Measurements from ENCODE around the gene MYO7B. TPM values are rescaled to one million over a fixed set of nuclear protein-coding genes. Genes with fewer than 3 reads are reported as not detected.
A peak's percentile ranks its signal among the peaks of the same experiment; 100 is the strongest.

The MYO7B gene
- polyA plus RNA-seq, 1 of the 3 experiments (the other 2 are of a cell fraction): 0.08 TPM

DNA sequence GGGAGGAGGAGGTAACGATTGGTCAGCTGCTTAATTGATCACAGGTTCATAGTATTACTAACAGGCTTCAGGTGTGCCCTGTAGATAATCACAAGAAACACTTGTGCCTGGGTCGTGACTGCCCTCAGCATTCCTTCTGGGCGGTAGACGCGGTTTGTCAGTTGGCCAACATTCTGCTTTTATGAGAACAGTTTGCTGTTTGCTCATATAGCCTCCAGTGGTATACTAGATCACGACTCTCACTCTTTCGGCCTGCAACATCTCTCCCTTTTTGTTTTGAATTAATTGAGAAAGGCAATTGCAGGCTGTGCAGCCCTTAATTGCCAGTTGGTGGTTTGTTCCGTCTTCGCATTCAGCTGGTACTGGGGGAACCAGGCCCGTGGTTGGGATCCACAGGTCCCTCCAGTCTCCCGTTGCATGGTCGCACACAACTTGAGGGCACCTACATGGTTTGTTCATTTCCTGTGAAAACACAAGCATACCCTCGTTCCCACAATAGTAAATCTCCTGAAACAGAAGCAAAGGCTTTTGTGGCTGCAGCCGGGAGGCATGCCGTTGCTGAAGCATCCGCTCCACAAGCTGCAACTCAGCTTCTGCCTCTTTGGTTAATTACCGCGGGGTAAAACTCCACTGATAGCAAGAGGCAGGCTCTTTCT is 80.2 kb downstream of the MYO7B start:
- H3F3A ChIP-seq (replicated peaks; ENCODE audit: insufficient read depth): no peaks in the 10 kb centered on the region
- no peaks in the 10 kb centered on the region for H3K36me3 ChIP-seq (replicated peaks in 1 of 2; ENCODE audit: control insufficient read depth in 1 of 2, insufficient read depth in 2 of 2, low read length in 1 of 2)
- ChIA-PET CTCF (no interaction called here), POLR2A (no interaction called here)
- H3K27me3 ChIP-seq (ENCODE audit: insufficient read depth): no peaks in the 10 kb centered on the region
- H3K9me3 ChIP-seq: no peaks in the 10 kb centered on the region; the same call in 1 of the 2 replicates
- H3K4me2 ChIP-seq: no peak overlapping the region
- no peak overlapping the region for H3K4me3 ChIP-seq (ENCODE audit: low read depth in 2 of 2, low read length in 1 of 2)
- no peak overlapping the region for H3K9ac ChIP-seq
- TF ChIP-seq NRF1 (IDR thresholded peaks at IDR 0.05; ENCODE audit: low read depth, low read length): no peak
- TF ChIP-seq, protein P1, sequence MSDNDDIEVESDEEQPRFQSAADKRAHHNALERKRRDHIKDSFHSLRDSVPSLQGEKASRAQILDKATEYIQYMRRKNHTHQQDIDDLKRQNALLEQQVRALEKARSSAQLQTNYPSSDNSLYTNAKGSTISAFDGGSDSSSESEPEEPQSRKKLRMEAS (IDR thresholded peaks at IDR 0.05; ENCODE audit: low read depth): no peak
- no peak for TF ChIP-seq FOXM1 (IDR thresholded peaks at IDR 0.05; ENCODE audit: low read depth)
- no peak for TF ChIP-seq MEF2A (IDR thresholded peaks at IDR 0.05; ENCODE audit: borderline replicate concordance, low read depth)
- TF ChIP-seq FOXJ3 (CRISPR knock-in tag; IDR thresholded peaks at IDR 0.05): no peak
- TF ChIP-seq, protein P2, sequence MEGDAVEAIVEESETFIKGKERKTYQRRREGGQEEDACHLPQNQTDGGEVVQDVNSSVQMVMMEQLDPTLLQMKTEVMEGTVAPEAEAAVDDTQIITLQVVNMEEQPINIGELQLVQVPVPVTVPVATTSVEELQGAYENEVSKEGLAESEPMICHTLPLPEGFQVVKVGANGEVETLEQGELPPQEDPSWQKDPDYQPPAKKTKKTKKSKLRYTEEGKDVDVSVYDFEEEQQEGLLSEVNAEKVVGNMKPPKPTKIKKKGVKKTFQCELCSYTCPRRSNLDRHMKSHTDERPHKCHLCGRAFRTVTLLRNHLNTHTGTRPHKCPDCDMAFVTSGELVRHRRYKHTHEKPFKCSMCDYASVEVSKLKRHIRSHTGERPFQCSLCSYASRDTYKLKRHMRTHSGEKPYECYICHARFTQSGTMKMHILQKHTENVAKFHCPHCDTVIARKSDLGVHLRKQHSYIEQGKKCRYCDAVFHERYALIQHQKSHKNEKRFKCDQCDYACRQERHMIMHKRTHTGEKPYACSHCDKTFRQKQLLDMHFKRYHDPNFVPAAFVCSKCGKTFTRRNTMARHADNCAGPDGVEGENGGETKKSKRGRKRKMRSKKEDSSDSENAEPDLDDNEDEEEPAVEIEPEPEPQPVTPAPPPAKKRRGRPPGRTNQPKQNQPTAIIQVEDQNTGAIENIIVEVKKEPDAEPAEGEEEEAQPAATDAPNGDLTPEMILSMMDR (IDR thresholded peaks at IDR 0.05): no peak
- no peak for TF ChIP-seq RCOR1 (IDR thresholded peaks at IDR 0.05; ENCODE audit: low read length)
- TF ChIP-seq YY1 (IDR thresholded peaks at IDR 0.05; ENCODE audit: low read depth): no peak
- TF ChIP-seq NFIC (IDR thresholded peaks at IDR 0.05; ENCODE audit: borderline replicate concordance): no peak
- TF ChIP-seq, protein P3, sequence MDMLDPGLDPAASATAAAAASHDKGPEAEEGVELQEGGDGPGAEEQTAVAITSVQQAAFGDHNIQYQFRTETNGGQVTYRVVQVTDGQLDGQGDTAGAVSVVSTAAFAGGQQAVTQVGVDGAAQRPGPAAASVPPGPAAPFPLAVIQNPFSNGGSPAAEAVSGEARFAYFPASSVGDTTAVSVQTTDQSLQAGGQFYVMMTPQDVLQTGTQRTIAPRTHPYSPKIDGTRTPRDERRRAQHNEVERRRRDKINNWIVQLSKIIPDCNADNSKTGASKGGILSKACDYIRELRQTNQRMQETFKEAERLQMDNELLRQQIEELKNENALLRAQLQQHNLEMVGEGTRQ (IDR thresholded peaks at IDR 0.05; ENCODE audit: borderline replicate concordance, low read depth, low read length): no peak
- TF ChIP-seq, protein P4, sequence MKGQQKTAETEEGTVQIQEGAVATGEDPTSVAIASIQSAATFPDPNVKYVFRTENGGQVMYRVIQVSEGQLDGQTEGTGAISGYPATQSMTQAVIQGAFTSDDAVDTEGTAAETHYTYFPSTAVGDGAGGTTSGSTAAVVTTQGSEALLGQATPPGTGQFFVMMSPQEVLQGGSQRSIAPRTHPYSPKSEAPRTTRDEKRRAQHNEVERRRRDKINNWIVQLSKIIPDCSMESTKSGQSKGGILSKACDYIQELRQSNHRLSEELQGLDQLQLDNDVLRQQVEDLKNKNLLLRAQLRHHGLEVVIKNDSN (IDR thresholded peaks at IDR 0.05; ENCODE audit: borderline replicate concordance, low read depth): no peak
- no peak for TF ChIP-seq POLR2AphosphoS5 (IDR thresholded peaks at IDR 0.05; ENCODE audit: low read depth, low read length)
- TF ChIP-seq GATA2 (CRISPR knock-in tag; IDR thresholded peaks at IDR 0.05): no peak
- 80% methylated on average over 18 of the region's 18 CpGs for WGBS (ENCODE audit: low lambda C conversion rate)
- H3K79me2 ChIP-seq (ENCODE audit: insufficient read depth): no peaks in the 10 kb centered on the region
- no peak overlapping the region for H2AFZ ChIP-seq (ENCODE audit: low read depth)
- peak; percentile 3 for DNase-seq
- H3K4me1 ChIP-seq (ENCODE audit: control insufficient read depth in 1 of 2, insufficient read depth in 2 of 2, low read depth in 1 of 2, low read length in 1 of 2): no peaks in the 10 kb centered on the region; a peak in 1 of 4 replicates
- H3K27ac ChIP-seq (ENCODE audit: low read depth in 2 of 2, low read length in 1 of 2): no peak overlapping the region
- H4K20me1 ChIP-seq (ENCODE audit: insufficient read depth): no peaks in the 10 kb centered on the region
- no peaks in the 10 kb centered on the region for H3K9me2 ChIP-seq
